OCI-LY3 (cell line): ENCODE measurements around the gene DTX3L.
A peak's percentile ranks its signal among the peaks of the same experiment; 100 is the strongest.

Experiments
- H2AFZ ChIP-seq: fragments of 200-600, 300-600 bp; shearing (Covaris generic); 2 replicates; pipeline ENCODE4 v1.6.0; 2014; ENCODE audit warnings: antibody characterized with exemption, low read depth, low read length
- H3K27ac ChIP-seq: fragments of 200-600, 300-600 bp; sonication (generic); 2 replicates; pipeline ENCODE4 v1.5.1; 2014; ENCODE audit warnings: mild to moderate bottlenecking, low read length, moderate library complexity, mixed read lengths
- H3K27me3 ChIP-seq: fragments of 200-600, 300-600 bp; sonication (generic); 2 replicates; pipeline ENCODE4 v1.6.1; 2014; ENCODE audit warnings: low read depth, low read length, mixed read lengths
- H3K36me3 ChIP-seq: fragments of 200-600, 300-600 bp; sonication (generic); replicated peaks from 2 replicates; pipeline ENCODE3; 2014; ENCODE audit warnings: low read depth, low read length, mixed read lengths
- H3K4me1 ChIP-seq: fragments of 300-600, 200-600 bp; sonication (generic); 2 replicates; pipeline ENCODE4 v1.6.1; 2014; ENCODE audit warnings: low read length, mixed read lengths
- H3K4me2 ChIP-seq: fragments of 200-600, 300-600 bp; sonication (generic); 2 replicates; pipeline ENCODE4 v1.6.1; 2014; ENCODE audit warnings: low read length, mixed read lengths
- H3K4me3 ChIP-seq: fragments of 300-600, 200-600 bp; sonication (generic); 2 replicates; pipeline ENCODE4 v1.5.1; 2014; ENCODE audit warnings: antibody characterized with exemption, mild to moderate bottlenecking, low read length, moderate library complexity
- H3K79me2 ChIP-seq: fragments of 300-600, 200-600 bp; shearing (Covaris generic); 2 replicates; pipeline ENCODE4 v1.6.1; 2014; ENCODE audit warnings: mild to moderate bottlenecking, low read length, mixed read lengths
- H3K9ac ChIP-seq: fragments of 300-600, 200-600 bp; shearing (Covaris generic); 2 replicates; pipeline ENCODE4 v1.6.0; 2014; ENCODE audit warnings: mild to moderate bottlenecking, low read length, moderate library complexity
- H3K9me3 ChIP-seq: fragments of 200-600, 300-600 bp; shearing (Covaris generic); 2 replicates; pipeline ENCODE4 v1.6.1; 2014; ENCODE audit warnings: low read length, mixed read lengths; ENCODE audit not compliant: insufficient read depth
- H4K20me1 ChIP-seq: fragments of 200-600, 300-600 bp; sonication (generic); 2 replicates; pipeline ENCODE4 v1.6.1; 2016; ENCODE audit warnings: low read length, mixed read lengths; ENCODE audit not compliant: insufficient read depth
- CTCF ChIP-seq: fragments of 200-600, 300-600 bp; sonication (generic); IDR thresholded peaks from 2 replicates; pipeline ENCODE4 v1.5.1; 2014; ENCODE audit warnings: antibody characterized with exemption, low read length, low read depth
- EZH2phosphoT487 ChIP-seq: fragments of 200-600 bp; shearing (Covaris generic); IDR thresholded peaks from 2 replicates; pipeline ENCODE4 v1.6.1; 2018; ENCODE audit warnings: antibody characterized with exemption, mixed run types, low read depth

DTX3L gene

GRCh38 chr3:122564155-122564912 lies at the start of gene DTX3L, which contains the start of gene PARP9:
TSS of gene DTX3L (plus strand) at chr3:122564338. CDS start at chr3:122564427, 89 bp downstream.
TSS of gene PARP9 (minus strand) at chr3:122564300. CDS start at chr3:122559620, 4,680 bp downstream.
- TF ChIP-seq CTCF (no peak), EZH2phosphoT487 (no peak)
- H3K36me3 ChIP-seq: peaks cover 41% of the 10 kb centered on the region
- peak within 1 kb of the TSS; percentile 91 for H3K4me3 ChIP-seq
- peaks cover 84% of the 10 kb centered on the region for H3K4me1 ChIP-seq
- H3K9ac ChIP-seq: peak within 1 kb of the TSS; percentile 99
- H4K20me1 ChIP-seq: no peaks in the 10 kb centered on the region
- H3K27ac ChIP-seq: peak within 1 kb of the TSS; percentile 91
- H3K4me2 ChIP-seq: peak within 1 kb of the TSS; percentile 95
- H3K79me2 ChIP-seq: peaks cover 70% of the 10 kb centered on the region
- H2AFZ ChIP-seq: peak within 1 kb of the TSS; percentile 12; the same call in 1 of the 2 replicates
- H3K9me3 ChIP-seq: no peaks in the 10 kb centered on the region
- no peaks in the 10 kb centered on the region for H3K27me3 ChIP-seq

- Histone ChIP-seq H3K27me3 (no peaks in the 10 kb centered on the region), H3K36me3 (peaks cover under 1% of the 10 kb centered on the region), H3K79me2 (peaks cover 46% of the 10 kb centered on the region), H3K9ac (peak overlapping the region; percentile 71), H3K9me3 (no peaks in the 10 kb centered on the region), H2AFZ (peak overlapping the region; percentile 99), H3K4me1 (peaks cover 10% of the 10 kb centered on the region), H3K4me3 (peak overlapping the region; percentile 88), H3K4me2 (peak overlapping the region; percentile 85), H3K27ac (no peak overlapping the region), H4K20me1 (peaks cover 39% of the 10 kb centered on the region)
- TF ChIP-seq CTCF: no peak
- no peak for TF ChIP-seq EZH2phosphoT487
These were observed 49.1 kb upstream of the DTX3L start for GRCh38 chr3:122515020-122515468.

- Histone ChIP-seq H3K36me3 (no peaks in the 10 kb centered on the region), H3K27ac (no peak overlapping the region), H3K9ac (no peak overlapping the region), H3K4me3 (no peak overlapping the region), H3K9me3 (no peaks in the 10 kb centered on the region), H3K4me2 (no peak overlapping the region), H3K79me2 (peaks cover 38% of the 10 kb centered on the region), H3K27me3 (no peaks in the 10 kb centered on the region), H4K20me1 (peaks cover 31% of the 10 kb centered on the region), H3K4me1 (peaks cover 10% of the 10 kb centered on the region), H2AFZ (no peak overlapping the region)
- TF ChIP-seq CTCF (no peak), EZH2phosphoT487 (no peak)
These were observed 48.3 kb upstream of the DTX3L start for GRCh38 chr3:122515870-122516269.

GRCh38 chr3:122516846-122517360 lies 47.2 kb upstream of the DTX3L start:
- Histone ChIP-seq H3K4me2 (no peak overlapping the region), H3K4me1 (peaks cover 10% of the 10 kb centered on the region), H2AFZ (no peak overlapping the region), H3K79me2 (peaks cover 27% of the 10 kb centered on the region), H3K9me3 (no peaks in the 10 kb centered on the region), H3K27ac (no peak overlapping the region), H3K4me3 (no peak overlapping the region), H4K20me1 (peaks cover 20% of the 10 kb centered on the region), H3K9ac (no peak overlapping the region), H3K27me3 (no peaks in the 10 kb centered on the region), H3K36me3 (no peaks in the 10 kb centered on the region)
- no peak for TF ChIP-seq EZH2phosphoT487
